ENCODE measurements around the gene OR10G7.

GRCh38 chr11:124079631-124080326, 38.7 kb upstream of the OR10G7 start:
- TF ChIP-seq CTCF (optimal IDR thresholded peaks at IDR 0.05 in 1 of 3, IDR thresholded peaks at IDR 0.05 in 1 of 3, conservative IDR thresholded peaks at IDR 0.05 in 1 of 3; ENCODE audit: extremely low read depth in 1 of 3, insufficient read depth in 2 of 3, low read length in 3 of 3) (no peak), EZH2 (IDR thresholded peaks at IDR 0.05; ENCODE audit: low read length) (no peak)
